AG20443 (cell line): Measurements from ENCODE around the gene GCN1.

Experiments used
- DNase-seq: peaks from one replicate; pipeline ENCODE4 v3.0.0; 2012; ENCODE audit warnings: low spot score, mixed read lengths

GCN1 gene

GRCh38 chr12:120181991-120182631 lies 12.4 kb downstream of the GCN1 start:
- DNase-seq = no peak

GRCh38 chr12:120180975-120181374 lies 13.5 kb downstream of the GCN1 start:
- DNase-seq = no peak

DNA sequence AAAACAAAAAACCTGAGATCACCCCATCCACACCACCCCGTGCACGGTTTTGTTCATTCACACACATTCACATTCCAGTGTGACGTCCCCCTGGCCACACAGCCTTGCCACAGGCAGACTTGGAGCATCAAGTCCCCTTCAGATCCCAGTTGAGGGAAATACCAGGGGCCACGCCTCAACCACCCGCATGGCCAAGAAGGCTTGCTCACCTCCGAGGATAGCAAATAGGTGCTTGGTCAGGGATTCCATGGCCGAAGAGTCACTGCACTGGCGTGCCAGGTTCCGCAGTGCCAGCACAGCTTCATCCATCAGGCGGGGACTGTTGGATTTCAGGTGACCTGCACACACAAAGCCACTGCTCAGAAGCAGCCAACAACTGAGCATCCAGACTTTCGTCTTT lies 19.0 kb downstream of the GCN1 start:
- DNase-seq = no peak

DNA sequence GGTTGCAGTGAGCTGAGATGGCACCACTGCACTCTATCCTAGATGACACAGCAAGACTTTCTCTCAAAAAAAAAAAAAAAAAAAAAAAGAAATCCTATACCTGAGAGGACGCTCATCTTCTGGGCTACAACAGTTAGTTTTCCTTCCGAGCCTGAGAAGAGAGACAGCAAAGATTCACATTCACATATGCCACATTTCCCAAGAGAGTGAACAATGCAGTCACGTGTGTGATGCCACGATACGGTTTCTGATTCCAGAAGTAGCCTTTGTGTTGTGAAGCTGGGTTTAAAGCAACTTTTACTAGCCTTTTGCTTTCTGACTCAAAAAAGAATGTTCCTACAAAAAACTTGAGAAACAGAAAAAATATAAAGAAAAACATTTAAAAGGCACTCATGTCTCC lies 19.5 kb downstream of the GCN1 start:
- no peak for DNase-seq

DNA sequence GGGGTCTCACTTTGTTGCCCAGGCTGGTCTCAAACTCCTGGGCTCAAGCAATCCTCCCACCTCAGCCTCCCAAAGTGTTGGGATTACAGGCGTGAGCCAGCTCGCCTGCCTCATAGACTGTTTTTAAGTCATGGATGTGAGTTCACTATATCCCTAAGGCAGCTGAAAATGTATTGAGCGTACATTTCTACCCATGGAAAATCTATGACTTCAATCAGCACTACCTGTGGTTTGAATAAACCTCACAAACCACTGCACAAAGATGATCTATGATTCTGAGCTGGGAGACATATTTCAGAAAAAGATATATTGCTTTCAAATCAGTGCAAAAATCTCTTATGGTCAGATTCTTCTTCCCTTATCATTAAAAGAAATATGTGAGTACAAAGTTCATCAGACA lies 22.5 kb downstream of the GCN1 start:
- DNase-seq = no peak

GRCh38 chr12:120170631-120171030 lies 23.9 kb downstream of the GCN1 start:
- DNase-seq = no peak

- no peak for DNase-seq
These were observed 24.6 kb downstream of the GCN1 start for GRCh38 chr12:120169946-120170345.

GRCh38 chr12:120168337-120168736 lies 26.2 kb downstream of the GCN1 start:
- no peak for DNase-seq

DNA sequence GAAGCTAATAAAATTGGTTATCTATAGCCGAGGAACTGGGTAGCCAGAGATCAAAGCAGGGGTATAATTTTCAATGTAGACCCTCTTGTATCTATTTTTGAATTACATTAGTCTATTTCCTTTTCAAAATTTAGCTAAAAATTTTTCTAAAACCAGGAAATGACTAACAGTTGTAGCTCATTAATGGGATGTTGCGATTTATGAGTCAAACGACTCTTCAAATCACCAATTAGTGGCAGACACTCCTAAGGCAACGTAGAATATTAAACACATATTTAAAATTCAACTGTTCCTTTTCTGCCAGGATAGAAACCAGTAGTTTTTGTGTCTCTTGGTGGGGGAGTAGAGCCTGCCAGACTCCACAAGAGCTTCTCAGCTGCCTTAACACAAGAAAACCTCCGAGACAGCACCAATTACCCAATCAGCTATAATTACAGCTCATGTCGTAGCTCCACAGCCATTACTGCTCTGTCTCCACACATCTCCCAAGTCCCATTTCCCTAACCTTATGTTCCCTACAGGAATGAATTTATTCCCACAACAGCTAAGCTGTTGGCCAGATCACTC lies 26.9 kb downstream of the GCN1 start:
- no peak for DNase-seq

GRCh38 chr12:120164293-120164692 lies 30.2 kb downstream of the GCN1 start:
- DNase-seq = no peak

DNA sequence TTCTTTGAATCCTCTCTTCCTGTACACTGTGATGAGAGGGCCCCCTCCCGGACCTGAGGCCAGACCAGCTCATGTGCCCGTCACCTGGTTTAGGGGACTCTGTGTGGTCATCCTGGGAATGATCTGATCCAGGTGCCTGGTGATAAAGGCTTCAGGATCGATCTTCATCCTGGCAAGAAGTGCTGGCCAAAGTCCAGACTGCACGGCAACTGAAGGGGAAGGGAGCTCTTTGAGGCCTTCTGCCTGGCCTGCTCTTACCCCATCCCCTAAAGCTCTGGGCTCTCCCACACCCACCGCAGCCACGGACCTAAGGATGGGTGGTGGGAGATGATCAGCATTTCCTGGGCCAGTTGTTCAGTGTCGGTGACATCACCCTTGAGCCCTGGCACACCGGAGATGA lies 31.8 kb downstream of the GCN1 start:
- DNase-seq = no peak

DNA sequence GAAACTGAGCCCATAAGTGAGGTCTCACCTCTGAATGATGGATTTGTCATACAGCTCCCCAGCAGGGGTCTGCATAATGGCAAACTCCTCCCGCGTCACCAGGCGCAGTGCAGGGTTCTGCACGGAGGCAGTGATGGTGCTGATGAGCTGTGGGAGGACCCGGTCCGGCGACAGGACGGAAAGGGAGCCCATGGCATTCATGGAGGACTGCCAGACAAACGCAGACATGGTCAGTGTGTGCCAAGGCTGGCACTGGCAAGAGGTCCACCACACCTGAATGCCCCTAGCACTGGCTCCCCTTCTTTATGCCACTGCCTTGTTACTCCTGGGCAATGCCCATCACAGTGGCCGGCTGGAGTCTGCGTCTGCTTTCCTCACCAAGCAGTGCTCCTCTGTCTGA lies 32.7 kb downstream of the GCN1 start:
- DNase-seq = no peak

DNA sequence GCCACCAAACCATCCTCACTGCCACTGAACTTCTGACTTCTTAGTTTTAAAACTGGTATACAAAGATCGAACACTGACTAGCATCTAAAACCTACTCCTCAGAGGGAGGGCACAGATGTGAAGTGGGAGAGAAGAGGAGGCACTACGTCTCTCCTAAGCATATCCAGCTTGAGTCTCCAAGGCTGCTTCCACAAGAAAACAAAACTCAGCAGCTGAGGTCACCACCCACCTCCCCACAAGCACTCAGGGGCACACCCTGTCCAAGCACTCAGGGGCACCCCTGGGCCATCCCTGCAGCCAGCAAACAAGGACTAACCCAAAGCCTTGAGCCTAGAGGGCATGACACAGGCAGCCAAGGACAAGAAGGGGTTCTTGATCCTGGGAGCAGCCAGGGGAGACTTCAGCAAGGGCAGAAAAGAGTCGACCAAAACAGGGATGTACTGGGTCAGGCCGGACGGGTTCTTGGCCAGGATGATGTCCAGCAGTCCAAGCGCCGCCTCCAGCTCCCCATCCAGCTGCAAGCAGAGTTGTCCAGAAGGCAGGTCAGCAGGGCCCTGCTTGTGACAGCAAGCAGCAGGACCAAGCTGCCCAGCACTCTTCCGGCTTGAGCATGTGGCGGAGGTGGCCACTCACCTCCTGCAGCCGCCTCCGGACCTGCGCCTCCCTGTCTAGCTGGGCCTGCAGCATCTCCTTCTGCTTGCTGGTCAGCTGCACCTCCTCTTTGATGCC lies 34.8 kb downstream of the GCN1 start:
- no peak for DNase-seq

GRCh38 chr12:120158351-120158750 lies 36.2 kb downstream of the GCN1 start:
- no peak for DNase-seq

- DNase-seq = no peak
These were observed 36.8 kb downstream of the GCN1 start for GRCh38 chr12:120157678-120158077.

GRCh38 chr12:120156315-120157259 lies 37.9 kb downstream of the GCN1 start:
- DNase-seq = no peak

DNA sequence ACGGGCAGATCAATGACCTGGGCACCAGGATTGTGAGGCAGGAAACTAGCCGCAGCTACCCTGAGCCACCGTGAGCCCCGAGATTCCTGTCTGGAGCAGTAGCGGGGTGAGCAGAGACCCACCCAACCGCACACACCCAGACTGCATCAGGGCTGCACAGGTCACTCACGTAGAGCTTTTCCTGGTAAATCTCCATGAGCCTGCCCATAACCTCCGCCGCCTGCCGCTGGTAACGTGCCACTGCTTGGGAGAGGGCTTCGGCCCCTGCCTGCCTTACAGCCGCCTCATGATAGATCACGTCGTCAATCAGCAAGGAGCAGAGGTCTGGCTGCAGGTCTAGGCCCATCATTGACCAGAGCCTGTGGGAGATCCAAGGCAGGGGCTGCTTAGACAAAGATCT lies 39.4 kb downstream of the GCN1 start:
- no peak for DNase-seq

DNA sequence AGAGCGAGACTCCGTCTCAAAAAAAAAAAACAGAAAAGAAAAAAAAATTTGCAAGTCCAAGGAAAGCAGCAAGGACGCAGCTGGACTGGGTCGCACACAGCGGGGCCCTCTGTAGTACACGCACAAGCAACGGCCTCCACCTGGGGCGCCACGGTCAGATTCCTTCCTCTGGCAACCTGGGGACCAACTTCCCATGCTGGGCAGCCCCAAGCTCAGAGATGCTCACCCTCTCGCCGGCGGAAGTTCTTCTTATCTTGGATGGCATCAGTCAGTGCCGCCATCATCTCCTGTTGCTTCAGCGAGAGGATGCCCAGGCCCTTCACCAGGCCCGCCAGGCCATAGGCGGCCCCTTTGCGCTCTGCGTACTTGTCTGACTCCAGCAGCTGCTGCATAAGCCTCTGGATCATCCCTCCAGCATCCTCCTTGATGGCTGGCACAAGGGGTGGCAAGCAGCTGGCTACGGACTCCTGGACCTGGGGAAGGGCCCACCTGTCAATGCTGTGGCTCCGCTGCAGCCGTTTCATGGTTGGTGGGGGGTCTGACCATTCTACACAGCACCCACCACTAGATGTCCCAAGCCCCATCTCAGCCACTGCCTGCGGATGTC lies 43.5 kb downstream of the GCN1 start:
- DNase-seq = no peak

GRCh38 chr12:120148011-120148410 lies 46.5 kb downstream of the GCN1 start:
- no peak for DNase-seq

DNA sequence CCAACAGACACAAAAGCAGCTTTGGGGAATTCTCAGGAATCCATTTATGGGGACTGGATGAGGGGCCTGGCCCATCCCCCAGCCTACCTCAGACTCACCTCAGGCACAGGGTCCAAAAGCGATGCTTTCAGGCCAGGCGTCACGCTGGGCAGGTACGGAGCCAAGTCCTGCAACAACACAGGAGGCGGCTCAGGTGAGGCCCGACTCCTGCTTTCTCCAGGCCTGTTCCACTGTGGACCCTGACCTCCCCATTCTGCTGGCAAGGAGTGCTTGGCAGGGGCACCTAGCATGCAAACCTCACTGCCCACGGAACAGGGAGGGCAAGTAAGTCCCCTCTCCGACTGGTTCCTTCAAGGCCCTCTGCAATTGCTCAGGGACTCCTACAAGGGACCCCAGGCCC lies 49.4 kb downstream of the GCN1 start:
- no peak for DNase-seq

GRCh38 chr12:120144215-120144614 lies 50.3 kb downstream of the GCN1 start:
- DNase-seq = no peak

GRCh38 chr12:120142231-120142877 lies 52.2 kb downstream of the GCN1 start:
- DNase-seq = no peak
